ENCODE measurements around the gene VTI1B. TPM values are rescaled to one million over a fixed set of nuclear protein-coding genes. Genes with fewer than 3 reads are reported as not detected.

Gene VTI1B
- total and polyA plus RNA-seq, 2 donors (not counting 1 experiment from before 2014, with no cell fraction given) = 19.5 to 58.8 TPM

DNA sequence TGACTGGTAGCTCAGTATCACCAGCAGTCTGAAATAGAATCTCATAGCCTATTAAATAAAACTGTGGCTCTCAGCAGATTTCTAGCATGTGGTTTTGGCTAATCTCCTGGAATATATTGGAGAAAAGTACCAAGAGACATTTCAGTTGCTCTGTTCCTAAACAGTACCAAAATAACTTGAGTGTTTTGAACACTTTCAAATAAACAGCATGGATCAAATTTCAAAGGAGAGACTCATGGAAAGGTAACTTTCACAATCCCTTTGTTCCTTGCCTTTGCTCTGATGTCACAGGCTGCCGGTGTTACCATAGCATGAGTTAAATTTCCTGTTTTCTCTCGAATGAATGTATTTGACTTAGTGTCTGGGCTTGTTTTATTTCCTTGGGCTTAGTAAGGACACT lies 51.3 kb downstream of the VTI1B start:
- Mint-ChIP-seq H3K9me3 (ENCODE audit: insufficient read depth) (no peaks in the 10 kb centered on the region), H3K27ac (no peak overlapping the region), H3K4me3 (no peak overlapping the region), H3K27me3 (no peaks in the 10 kb centered on the region), H3K4me1 (peaks cover 23% of the 10 kb centered on the region)
- ChIA-PET CTCF (no interaction called here), POLR2A (no interaction called here)
- intact Hi-C loops (cut with micrococcal nuclease) = no loop called here
- no CpG with 5 or more reads among the region's 2 CpGs for WGBS (ENCODE audit: insufficient coverage)
- Histone ChIP-seq H3K27ac (ENCODE audit: low read length in 2 of 2) (no peak overlapping the region), H3K9ac (ENCODE audit: low read length) (no peak overlapping the region), H3K79me2 (ENCODE audit: control insufficient read depth, insufficient read depth, low read length) (no peaks in the 10 kb centered on the region), H4K20me1 (ENCODE audit: control insufficient read depth, insufficient read depth, low read length, poor library complexity, severe bottlenecking) (no peaks in the 10 kb centered on the region), H3K4me2 (replicated peaks; ENCODE audit: low read depth, low read length, poor library complexity, severe bottlenecking) (no peak overlapping the region), H3K4me3 (ENCODE audit: control extremely low read depth in 1 of 5, extremely low read depth in 1 of 5, insufficient read depth in 1 of 5, low read depth in 2 of 5, low read length in 4 of 5) (no peak overlapping the region), H3K9me3 (ENCODE audit: control extremely low read depth in 1 of 3, control insufficient read depth in 2 of 3, insufficient read depth in 1 of 3, low read length in 2 of 3) (no peaks in the 10 kb centered on the region), H3K4me1 (ENCODE audit: control insufficient read depth in 2 of 2, insufficient read depth in 2 of 2, low read length in 2 of 2) (peaks cover 12 to 18% of the 10 kb centered on the region in 2 donors), H3K36me3 (replicated peaks in 1 of 2; ENCODE audit: control extremely low read depth in 1 of 2, control insufficient read depth in 1 of 2, extremely low read depth in 1 of 2, insufficient read depth in 2 of 2, low read length in 1 of 2) (no peaks in the 10 kb centered on the region), H3K27me3 (replicated peaks in 1 of 4; ENCODE audit: control extremely low read depth in 1 of 4, control insufficient read depth in 3 of 4, insufficient read depth in 4 of 4, low read length in 3 of 4) (peaks cover 0 to 4% (median 0%) of the 10 kb centered on the region in 4 experiments), H2AFZ (ENCODE audit: insufficient read depth, low read depth, low read length, poor library complexity, severe bottlenecking) (no peak overlapping the region)
- ATAC-seq (ENCODE audit: low read depth) = no peak
- no peak for DNase-seq
- TF ChIP-seq, protein P1, sequence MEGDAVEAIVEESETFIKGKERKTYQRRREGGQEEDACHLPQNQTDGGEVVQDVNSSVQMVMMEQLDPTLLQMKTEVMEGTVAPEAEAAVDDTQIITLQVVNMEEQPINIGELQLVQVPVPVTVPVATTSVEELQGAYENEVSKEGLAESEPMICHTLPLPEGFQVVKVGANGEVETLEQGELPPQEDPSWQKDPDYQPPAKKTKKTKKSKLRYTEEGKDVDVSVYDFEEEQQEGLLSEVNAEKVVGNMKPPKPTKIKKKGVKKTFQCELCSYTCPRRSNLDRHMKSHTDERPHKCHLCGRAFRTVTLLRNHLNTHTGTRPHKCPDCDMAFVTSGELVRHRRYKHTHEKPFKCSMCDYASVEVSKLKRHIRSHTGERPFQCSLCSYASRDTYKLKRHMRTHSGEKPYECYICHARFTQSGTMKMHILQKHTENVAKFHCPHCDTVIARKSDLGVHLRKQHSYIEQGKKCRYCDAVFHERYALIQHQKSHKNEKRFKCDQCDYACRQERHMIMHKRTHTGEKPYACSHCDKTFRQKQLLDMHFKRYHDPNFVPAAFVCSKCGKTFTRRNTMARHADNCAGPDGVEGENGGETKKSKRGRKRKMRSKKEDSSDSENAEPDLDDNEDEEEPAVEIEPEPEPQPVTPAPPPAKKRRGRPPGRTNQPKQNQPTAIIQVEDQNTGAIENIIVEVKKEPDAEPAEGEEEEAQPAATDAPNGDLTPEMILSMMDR (IDR thresholded peaks at IDR 0.05) = no peak
- no peak for TF ChIP-seq EZH2 (IDR thresholded peaks at IDR 0.05; ENCODE audit: borderline replicate concordance, insufficient read depth, low read depth, low read length, poor library complexity, severe bottlenecking)

DNA sequence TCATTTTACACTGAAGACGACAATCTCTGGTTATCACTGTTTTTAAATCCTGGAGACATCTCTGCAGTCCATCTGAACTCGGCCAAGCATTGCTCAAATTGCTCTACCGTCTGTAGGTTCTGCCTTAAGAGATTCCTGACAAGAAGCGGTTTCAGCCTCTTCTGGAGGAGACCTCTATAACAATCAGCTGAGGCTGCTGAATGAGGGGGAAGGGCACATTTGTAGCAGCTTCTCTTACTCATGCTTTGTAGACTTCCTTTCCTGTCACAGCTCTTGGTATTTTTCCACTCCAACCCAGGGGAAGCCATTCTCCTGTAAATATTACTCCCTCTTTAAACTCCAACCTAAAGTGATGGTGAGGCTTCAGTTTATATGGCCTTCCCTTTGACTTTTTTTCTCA lies 51.8 kb downstream of the VTI1B start:
- Histone ChIP-seq H3K4me3 (ENCODE audit: control extremely low read depth in 1 of 5, extremely low read depth in 1 of 5, insufficient read depth in 1 of 5, low read depth in 2 of 5, low read length in 4 of 5) (no peak overlapping the region), H3K27ac (ENCODE audit: low read length in 2 of 2) (no peak overlapping the region), H3K4me2 (replicated peaks; ENCODE audit: low read depth, low read length, poor library complexity, severe bottlenecking) (no peak overlapping the region), H4K20me1 (ENCODE audit: control insufficient read depth, insufficient read depth, low read length, poor library complexity, severe bottlenecking) (no peaks in the 10 kb centered on the region), H3K36me3 (replicated peaks in 1 of 2; ENCODE audit: control extremely low read depth in 1 of 2, control insufficient read depth in 1 of 2, extremely low read depth in 1 of 2, insufficient read depth in 2 of 2, low read length in 1 of 2) (no peaks in the 10 kb centered on the region), H2AFZ (ENCODE audit: insufficient read depth, low read depth, low read length, poor library complexity, severe bottlenecking) (no peak overlapping the region), H3K9ac (ENCODE audit: low read length) (no peak overlapping the region), H3K9me3 (ENCODE audit: control extremely low read depth in 1 of 3, control insufficient read depth in 2 of 3, insufficient read depth in 1 of 3, low read length in 2 of 3) (no peaks in the 10 kb centered on the region), H3K27me3 (replicated peaks in 1 of 4; ENCODE audit: control extremely low read depth in 1 of 4, control insufficient read depth in 3 of 4, insufficient read depth in 4 of 4, low read length in 3 of 4) (peaks cover 0 to 4% (median 0%) of the 10 kb centered on the region in 4 experiments), H3K79me2 (ENCODE audit: control insufficient read depth, insufficient read depth, low read length) (no peaks in the 10 kb centered on the region), H3K4me1 (ENCODE audit: control insufficient read depth in 2 of 2, insufficient read depth in 2 of 2, low read length in 2 of 2) (peaks cover 12 to 18% of the 10 kb centered on the region in 2 donors)
- intact Hi-C loops (cut with micrococcal nuclease) = no loop called here
- WGBS (ENCODE audit: insufficient coverage) = 56% methylated on average over 3 of the region's 4 CpGs
- ATAC-seq (ENCODE audit: low read depth) (no peak), DNase-seq (no peak)
- Mint-ChIP-seq H3K9me3 (ENCODE audit: insufficient read depth) (no peaks in the 10 kb centered on the region), H3K4me3 (no peak overlapping the region), H3K4me1 (peaks cover 23% of the 10 kb centered on the region), H3K27me3 (no peaks in the 10 kb centered on the region), H3K27ac (no peak overlapping the region)
- ChIA-PET CTCF (no interaction called here), POLR2A (no interaction called here)
- TF ChIP-seq, protein P1 (IDR thresholded peaks at IDR 0.05) = no peak
- no peak for TF ChIP-seq EZH2 (IDR thresholded peaks at IDR 0.05; ENCODE audit: borderline replicate concordance, insufficient read depth, low read depth, low read length, poor library complexity, severe bottlenecking)

Data from B cell (primary cell).